Fibroblast of skin of right biceps (primary cell): ENCODE results near the gene ZNF793.

ENCODE experiments used
- DNase-seq: peaks from one replicate; pipeline ENCODE4 v3.0.0-alpha.2; 2013

The ZNF793 gene

DNA sequence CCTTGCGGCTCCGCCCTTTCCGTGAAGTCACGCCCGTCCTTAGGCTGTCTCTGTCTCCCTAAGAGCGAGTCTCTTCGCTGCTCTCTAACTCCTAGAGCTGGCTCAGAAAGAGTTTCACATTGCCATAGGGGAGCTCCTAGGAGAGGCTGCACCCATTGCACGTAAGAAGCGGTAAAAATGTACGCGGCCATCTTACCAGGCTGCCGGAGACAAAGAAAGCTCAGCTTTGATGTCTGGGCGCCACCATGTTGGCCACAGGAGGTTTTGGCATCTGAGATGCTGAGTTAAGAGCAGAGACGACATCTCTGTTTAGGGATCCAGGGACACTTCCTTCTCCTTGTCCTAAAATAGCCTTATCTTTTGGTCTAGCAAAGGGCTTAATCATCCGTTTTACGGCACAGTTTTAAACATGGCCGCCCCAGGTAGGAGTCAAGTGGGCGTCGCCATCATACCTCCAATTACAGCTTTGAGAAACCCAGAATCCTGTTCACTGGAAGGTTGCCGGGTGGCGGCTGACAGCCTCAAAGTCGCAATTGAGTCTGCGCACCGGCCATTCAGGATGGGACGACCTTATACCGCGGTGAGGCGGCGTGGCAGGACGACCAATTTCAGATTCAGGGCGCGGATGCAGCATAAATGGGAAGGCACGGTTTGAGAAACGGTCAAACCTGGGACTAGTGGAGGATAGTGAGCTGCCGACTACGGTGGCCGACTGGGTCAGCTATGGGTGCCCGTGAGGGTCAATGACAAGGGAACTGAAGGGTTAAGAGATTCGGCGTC lies at the start of gene ZNF793:
Gene ZNF793 (plus strand): TSS at position 553 of the 780 bp plus-strand sequence. CDS start 16,501 bp downstream, outside the sequence.
- DNase-seq = peak; percentile 77

DNA sequence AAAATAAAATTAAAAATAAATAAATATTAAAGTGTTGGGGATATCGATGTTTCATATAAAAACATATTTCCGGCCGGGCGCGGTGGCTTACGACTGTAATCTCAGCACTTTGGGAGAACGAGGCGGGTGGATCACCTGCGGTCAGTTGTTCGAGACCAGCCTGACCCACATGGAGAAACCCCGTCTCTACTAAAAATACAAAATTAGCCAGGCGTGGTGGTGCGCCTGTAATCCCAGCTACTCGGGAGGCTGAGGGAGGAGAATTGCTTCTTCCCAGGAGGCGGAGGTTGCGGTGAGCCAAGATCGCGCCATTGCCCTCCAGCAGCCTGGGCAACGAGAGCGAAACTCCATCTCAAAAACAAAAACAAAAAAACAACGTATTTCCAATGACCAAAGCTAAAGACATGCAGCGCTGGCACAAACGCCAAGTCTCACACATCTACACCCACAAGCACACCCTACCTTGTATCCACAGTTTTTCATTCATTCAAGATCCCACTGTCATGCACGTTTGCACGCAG lies 40.4 kb upstream of the ZNF793 start:
- DNase-seq = no peak

DNA sequence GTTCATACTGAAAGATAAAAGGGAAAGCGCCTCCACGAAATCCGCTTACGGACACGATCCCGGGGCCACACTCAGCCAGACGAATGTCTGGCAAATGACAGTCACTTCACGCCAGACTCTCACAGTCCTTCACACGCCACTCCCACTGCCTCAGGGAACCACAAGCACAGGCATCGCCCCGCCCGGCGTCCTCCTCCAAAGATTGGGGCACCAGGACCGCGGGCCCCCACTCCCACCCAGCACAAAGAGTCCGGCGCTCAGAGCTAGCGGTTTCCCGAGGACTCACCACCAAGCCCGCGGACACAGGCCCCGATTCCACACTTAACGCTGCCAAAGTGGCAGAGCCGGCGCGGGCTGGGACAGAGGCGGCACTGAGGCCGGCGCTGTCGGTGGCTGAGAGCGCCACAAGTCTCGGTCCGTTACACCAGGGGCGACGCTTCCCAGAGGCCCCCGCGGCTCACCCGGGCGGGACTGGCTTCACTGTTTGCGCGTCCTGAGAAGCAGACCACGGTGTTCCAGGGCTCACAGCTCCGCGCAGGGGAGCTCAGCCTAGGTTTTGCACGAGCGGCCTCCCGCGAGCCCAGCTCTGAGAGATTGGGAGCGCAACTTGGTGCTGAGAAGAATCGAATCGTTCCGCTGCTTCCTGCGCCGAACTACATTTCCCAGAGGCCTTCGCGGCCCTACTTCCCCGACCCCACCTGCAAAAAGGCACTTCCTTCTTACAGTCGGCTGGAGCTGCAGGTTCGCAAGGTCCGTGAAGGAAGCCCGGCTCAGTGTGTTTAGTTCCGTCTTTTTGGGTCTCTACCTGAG lies 39.7 kb upstream of the ZNF793 start, which contains the start of gene ZNF569:
Gene ZNF569 (minus strand): TSS at position 647 of the 810 bp plus-strand sequence. CDS start 22,523 bp downstream, outside the sequence.
- DNase-seq = peak; percentile 95

DNA sequence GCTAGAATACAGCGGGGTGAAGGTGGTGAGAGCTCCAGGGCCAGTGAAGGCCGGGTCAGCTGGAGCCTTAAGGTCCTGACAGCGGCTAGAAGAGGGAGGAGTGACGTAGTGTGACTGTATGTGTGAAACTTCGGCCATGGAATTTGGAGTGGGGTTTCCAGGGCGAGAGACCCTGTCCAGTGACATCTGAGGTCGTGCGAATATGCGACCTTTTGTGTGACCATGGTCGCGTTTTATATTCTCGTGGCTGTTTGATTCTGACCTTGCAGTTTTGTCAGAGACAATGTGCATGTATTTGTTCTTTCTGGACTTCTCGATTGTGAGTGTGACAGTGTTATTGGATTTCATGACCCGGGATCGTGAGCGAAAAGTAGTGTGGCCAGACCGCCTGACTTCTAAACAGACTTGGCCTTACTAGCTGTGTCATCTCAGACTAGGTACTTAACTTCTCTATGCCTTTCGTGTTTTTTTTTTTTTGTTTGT lies 39.1 kb upstream of the ZNF793 start:
- DNase-seq = no peak

DNA sequence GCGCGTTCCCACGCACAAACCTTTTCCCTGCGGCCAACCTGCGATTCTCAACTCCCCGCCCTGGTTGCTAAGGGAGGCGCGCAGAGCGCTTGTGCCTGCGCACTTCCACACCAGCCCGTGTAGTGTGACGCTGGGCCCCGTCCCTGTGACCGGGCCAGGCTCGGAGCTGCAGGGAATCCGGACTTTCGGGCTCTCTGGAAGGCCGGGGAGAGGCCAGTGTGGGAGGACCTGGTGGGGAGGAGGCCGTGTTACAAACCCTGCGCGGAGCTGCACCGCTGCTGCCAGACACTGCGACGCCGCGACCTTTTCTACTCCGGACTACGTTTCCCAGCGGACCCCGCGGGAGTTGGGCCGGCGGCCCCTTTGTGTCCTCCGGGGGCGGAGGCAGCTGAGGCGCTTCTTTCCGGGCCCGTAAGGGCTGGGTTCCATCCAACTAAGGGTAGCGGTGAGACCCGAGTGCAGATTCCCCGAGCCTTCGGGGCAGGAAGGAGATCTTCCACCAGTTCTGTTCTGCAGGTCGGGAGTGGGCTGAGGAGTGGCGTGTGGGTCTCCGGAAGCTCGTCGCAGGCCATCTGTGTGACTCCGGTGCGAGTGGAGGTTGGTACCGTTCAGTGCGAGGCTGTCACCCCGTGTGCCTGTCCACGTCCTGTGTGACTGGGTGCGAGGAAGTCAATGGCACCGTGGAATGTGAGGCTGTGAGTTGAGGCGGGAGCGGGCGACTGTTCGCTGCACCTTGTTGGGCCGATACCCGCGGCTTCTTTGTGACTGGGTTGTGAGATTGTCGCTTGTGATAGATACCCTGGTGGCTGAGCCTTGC lies 37.6 kb upstream of the ZNF793 start, which contains the start of gene ZNF570:
Gene ZNF570 (plus strand): TSS at position 396 of the 817 bp plus-strand sequence. CDS start 999 bp downstream, outside the sequence.
- DNase-seq = peak; percentile 91

DNA sequence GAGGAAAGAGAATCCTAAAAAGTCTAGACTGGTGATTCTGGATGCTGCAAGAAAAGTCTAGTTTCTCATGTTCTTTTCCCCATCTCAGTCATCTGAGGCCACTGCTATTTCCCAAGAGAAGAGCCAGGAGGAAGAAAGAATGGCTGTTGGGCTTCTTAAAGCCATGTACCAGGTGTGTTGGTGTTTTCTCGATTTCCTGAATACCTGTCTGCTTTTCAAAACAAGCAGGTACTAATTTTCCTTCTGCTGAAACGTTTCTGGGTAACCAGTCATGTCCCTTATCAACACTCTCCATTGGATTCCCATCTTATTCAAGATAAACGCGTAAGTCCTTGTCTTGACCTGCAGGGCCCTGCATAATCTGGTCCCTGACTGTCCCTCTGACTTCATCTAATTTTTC lies 36.5 kb upstream of the ZNF793 start:
- DNase-seq = no peak

DNA sequence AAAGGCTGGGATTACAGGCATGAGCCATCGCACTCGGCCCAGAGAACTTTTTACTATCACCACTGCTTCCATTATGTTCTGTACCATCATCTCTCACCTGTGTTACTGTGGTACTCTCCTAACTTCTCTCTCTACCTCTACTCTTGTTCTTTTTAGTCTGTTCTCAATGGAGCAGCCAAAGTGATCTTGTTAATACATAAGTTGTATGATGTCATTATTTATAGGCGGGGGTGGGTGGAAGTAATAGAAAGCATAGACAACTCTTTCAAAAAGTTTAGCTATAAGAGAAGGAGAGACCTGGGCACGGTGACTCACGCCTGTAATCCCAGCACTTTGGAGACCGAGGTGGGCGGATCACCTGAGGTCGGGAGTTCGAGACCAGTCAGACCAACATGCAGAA lies 34.6 kb upstream of the ZNF793 start:
- DNase-seq = no peak

DNA sequence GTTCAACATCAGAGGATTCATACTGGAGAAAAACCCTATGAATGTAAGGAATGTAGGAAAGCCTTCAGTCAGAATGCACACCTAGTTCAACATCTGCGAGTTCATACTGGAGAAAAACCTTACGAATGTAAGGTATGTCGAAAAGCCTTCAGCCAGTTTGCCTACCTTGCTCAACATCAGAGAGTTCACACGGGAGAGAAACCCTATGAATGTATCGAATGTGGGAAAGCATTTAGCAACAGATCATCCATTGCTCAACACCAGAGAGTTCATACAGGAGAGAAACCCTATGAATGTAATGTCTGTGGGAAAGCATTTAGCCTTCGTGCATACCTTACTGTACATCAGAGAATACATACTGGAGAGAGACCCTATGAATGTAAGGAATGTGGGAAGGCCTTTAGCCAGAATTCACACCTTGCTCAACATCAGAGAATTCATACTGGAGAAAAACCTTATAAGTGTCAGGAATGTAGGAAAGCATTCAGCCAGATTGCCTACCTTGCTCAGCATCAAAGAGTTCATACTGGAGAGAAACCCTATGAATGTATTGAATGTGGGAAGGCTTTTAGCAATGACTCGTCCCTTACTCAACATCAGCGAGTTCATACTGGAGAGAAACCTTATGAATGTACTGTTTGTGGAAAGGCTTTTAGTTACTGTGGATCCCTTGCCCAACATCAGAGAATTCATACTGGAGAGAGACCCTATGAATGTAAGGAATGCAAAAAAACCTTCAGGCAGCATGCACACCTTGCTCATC lies 22.2 kb upstream of the ZNF793 start:
- DNase-seq = no peak

DNA sequence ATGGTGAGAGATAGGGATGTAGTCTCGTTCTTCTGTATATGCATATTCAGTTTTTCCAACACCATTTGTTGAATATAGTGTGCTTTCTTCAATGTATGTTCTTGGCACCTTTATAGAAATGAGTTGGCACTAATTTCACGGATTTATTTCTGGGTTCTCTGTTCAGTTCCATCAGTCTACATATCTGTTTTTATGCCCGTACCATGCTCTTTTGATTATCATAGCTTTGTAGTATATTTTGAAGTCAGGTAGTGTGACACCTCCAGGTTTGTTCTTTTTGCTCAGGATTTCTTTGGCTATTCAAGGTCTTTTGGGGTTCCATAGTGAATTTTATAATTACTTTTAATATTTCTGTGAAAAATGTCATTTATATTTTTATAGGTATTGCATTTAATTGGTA lies 14.5 kb upstream of the ZNF793 start:
- no peak for DNase-seq

DNA sequence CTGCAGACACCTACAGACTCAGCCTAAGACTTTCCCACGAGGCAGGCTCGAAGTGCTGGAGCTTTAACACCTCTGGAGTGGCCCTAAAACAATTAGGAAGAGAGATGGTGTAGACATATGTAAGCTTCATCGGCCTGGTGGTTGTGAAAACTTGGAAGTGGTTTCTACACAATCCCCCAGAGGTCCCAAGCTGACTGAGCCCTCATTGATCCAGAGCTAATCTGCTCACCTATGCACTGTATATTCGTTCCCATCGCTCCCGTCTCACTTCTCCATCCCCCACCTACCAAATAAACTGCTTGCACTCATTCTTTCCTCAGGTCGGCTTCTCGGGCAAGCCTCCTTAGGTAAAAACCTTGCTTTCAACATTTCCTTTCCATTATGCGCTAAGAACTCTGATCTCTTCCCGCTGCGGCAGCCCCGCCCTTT lies 767 bp upstream of the ZNF793 start:
- DNase-seq = no peak

DNA sequence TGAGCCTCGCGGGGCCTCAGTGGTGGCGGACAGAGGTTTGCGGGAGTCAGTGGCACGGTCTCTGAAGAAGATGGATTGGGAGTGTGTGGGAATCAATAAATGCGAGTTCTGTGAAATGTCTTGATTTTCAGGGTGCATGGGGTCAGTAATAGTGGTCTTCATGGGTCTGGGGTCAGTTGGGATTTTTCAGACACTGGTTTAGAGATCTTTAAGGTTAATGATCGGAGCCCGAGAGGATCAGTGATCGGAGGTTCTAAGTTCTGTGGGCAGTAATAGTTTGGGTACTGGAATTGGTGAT lies 377 bp downstream of the ZNF793 start:
- DNase-seq = no peak

DNA sequence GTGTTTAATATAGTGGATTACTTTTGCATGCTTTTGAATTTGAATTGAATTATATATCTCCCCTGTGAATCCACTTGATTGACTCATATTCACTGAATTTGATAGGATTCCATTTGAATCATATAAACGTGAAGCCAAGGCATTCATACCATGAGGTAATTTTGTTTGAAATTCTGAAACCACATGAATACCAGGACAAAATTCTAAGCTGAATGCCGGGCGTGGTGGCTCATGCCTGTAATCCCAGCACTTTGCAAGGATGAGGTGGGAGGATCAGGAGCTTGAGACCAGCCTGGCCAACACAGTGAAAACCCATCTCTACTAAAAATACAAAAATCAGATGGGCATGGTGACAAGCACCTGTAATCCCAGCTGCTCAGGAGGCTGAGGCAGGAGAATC lies 4.4 kb downstream of the ZNF793 start:
- DNase-seq = no peak

DNA sequence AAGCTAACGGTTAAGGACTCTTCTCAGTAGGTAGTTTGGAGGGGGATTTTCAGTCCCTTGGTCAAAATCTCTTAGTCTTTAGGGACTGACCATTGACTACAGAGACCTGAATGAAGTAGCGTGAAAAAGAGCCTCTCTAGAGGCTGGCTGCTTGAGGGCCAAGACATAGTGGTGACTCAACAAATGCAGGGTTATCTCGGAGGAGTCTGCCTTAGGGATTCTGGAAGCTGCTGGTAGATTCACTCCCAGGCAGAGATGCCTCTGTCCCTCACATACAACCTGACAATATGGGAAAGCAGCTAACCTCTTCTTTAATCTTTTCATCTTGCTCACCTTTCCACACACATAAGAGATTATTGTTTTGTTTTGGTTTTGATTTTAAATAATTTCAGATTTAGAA lies 5.1 kb downstream of the ZNF793 start:
- DNase-seq = no peak

DNA sequence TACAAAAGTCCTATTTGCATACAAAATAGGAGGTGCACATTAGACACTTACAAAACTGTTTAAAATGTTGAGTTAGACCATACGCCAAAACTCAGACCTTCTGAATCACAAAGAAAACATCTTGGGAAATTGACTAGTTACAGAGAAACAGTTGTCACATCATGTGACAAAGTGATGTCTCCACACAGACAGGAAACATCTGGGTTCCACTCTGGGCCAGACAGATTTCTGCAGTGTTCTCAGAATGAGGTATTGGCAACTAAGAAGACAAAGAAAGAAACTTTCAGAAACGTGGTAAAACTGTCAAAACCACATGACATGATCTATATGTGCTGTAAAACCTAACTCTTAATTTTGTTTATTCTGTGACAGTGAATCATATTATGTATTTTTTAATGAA lies 6.7 kb downstream of the ZNF793 start:
- no peak for DNase-seq

DNA sequence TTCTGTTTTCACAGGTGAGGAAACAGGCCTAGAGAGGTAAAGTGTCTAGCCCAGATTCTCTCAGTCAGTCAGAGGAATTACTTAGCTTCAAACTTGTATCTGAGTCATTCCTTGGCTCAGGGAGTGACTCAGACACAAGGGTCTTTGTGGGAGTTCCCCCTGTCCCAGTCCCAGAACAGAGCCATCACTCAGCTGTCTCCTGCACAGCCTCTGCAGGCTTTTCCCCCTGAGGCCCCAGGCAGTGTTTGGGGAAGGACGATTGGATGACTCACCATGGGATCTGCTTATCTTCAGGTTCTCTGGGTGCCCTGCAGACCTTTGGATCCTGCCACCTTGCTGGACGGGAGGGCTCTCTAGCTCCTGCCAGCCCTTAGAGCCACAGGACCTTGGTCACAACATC lies 13.2 kb downstream of the ZNF793 start:
- peak; percentile 8 for DNase-seq

DNA sequence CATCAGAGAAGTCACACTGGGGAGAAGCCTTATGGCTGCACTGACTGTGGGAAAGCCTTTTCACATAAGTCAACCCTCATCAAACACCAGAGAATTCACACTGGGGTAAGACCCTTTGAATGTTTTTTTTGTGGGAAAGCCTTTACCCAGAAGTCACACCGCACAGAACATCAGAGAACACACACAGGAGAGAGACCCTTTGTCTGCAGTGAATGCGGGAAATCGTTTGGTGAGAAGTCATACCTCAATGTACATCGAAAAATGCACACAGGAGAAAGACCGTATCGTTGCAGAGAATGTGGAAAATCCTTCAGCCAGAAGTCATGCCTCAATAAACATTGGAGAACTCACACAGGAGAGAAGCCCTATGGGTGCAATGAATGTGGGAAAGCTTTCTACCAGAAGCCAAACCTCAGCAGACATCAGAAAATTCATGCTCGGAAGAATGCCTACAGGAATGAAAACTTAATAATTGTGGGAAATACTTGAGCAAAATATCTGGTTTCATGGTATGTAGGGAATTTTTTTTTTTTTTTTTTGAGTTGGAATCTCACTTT lies 30.7 kb downstream of the ZNF793 start:
- DNase-seq = no peak

DNA sequence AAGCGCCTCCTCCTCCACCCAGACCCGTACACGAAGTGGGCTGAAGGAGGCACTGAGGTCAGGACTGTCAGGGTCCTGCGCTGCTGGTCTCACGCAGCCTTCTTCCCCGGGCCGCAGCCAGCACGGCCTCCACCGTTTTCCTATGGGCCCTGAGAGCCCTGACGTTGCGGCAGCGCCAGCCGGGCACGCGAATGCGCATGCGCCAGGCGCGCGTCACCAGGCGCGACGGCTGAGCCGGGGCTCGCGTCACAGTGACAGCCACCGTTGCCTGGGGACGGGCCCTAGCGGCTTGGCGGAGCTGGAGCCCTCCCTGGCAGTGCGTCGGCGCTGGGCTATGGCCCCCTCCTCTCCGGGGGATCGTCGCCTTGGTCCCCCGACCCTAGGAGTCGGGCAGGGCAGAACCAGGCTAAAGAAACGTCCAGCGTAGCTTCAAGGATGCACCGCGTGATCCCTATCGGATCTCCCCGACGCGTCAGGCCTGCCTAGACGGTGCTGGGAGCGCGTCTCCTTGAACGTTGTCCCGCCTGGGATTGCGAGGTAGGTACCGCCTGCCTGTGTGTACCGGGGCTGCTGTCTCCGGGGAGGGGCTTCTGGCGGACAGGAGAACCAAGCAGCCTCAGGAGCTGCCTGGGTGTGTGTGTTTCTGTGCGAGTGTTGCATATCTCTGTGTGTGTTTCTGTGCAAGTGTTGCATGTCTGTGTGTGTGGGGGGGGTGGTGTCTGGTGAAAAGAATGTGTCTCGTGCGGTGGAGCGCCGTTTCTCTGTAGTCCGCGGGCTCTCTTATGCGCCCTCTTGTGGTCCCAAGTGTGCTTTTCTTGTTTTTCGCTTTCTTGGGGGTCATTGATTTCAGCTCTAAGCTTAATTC lies 44.6 kb downstream of the ZNF793 start:
- DNase-seq = peak; percentile 78

DNA sequence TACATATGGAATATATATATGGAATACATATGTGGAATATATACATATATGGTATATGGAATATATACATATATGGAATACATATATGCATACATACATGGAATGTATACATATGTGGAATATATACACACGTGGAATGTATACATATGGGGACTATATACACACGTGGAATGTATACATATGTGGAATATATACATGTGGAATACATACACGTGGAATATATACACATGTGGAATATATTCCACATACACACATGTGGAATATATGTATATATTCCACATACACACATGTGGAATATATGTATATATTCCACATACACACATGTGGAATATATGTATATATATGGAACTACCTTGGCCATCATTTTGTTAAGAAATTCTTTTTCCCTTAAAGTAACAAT lies 56.8 kb downstream of the ZNF793 start:
- DNase-seq = no peak

DNA sequence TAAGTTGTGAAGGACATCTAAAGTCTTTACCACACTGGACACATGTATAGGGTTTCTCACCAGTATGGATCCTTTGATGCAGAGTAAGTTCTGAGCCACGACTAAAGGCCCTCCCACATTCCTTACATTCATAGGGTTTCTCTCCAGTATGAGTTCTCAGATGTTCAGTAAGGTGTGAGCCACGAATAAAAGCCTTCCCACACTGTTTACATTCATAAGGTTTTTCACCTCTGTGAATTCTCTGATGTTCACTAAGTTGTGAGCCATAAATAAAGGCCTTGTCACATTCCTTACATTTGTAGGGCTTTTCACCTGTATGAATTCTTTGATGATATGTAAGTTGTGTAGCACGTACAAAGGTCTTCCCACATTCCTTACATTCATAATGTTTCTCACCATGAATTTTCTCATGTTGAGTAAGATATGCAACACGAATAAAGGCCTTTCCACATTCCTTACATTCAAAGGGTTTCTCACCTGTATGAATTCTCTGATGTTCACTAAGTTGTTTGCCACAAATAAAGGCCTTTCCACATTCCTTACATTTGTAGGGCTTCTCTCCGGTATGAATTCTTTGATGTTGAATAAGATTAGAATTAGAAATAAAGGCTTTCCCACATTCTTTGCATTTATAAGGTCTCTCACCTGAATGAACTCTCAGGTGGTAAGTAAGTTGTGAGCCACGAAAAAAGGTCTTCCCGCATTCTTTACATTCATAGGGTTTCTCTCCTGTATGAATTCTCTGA lies 58.1 kb downstream of the ZNF793 start:
- no peak for DNase-seq

DNA sequence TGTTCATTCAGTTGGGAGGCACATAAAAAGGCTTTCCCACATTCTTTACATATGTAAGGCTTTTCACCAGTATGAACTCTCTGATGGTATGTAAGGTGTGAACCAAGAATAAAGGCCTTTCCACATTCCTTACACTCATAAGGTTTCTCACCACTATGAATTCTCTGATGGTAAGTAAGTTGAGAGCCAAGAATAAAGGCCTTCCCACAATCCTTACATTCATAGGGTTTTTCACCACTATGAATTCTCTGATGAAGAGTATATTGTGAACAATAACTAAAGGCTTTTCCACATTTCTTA lies 58.6 kb downstream of the ZNF793 start:
- no peak for DNase-seq
